Measurements from ENCODE around the gene SNX13.

The SNX13 gene

DNA sequence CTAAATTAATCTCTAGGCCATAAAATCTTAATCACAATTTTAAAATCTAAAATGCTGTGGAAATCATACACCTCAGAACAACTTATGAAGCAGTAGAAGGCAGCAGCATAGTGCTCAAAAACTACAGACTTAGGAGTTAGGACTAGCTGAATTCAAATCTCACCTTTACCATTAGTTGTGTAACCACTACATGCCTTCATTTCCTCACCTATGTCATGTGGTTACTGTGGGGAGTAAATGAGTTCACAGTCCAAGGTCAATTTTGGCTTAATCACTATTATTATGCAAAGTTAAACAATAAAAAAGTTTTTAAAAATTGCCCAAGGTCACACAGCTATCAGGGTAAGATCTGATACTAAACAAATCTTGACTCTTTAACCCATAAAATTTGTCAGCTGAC is 37.0 kb downstream of the SNX13 start:
- Histone ChIP-seq H3K9me3 (ENCODE audit: severe bottlenecking) (no peaks in the 10 kb centered on the region), H3K4me1 (ENCODE audit: insufficient read depth, poor library complexity, severe bottlenecking) (no peaks in the 10 kb centered on the region), H3K27me3 (ENCODE audit: insufficient read depth, poor library complexity, severe bottlenecking) (no peaks in the 10 kb centered on the region), H3K27ac (ENCODE audit: poor library complexity, severe bottlenecking) (no peak overlapping the region), H3K36me3 (ENCODE audit: low read depth) (no peaks in the 10 kb centered on the region), H3K4me3 (ENCODE audit: severe bottlenecking) (no peak overlapping the region)
- DNase-seq (ENCODE audit: low spot score) = no peak
- ATAC-seq (ENCODE audit: low read depth) = no peak
- TF ChIP-seq, protein P1, sequence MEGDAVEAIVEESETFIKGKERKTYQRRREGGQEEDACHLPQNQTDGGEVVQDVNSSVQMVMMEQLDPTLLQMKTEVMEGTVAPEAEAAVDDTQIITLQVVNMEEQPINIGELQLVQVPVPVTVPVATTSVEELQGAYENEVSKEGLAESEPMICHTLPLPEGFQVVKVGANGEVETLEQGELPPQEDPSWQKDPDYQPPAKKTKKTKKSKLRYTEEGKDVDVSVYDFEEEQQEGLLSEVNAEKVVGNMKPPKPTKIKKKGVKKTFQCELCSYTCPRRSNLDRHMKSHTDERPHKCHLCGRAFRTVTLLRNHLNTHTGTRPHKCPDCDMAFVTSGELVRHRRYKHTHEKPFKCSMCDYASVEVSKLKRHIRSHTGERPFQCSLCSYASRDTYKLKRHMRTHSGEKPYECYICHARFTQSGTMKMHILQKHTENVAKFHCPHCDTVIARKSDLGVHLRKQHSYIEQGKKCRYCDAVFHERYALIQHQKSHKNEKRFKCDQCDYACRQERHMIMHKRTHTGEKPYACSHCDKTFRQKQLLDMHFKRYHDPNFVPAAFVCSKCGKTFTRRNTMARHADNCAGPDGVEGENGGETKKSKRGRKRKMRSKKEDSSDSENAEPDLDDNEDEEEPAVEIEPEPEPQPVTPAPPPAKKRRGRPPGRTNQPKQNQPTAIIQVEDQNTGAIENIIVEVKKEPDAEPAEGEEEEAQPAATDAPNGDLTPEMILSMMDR (IDR thresholded peaks at IDR 0.05; ENCODE audit: poor library complexity, severe bottlenecking) = no peak

DNA sequence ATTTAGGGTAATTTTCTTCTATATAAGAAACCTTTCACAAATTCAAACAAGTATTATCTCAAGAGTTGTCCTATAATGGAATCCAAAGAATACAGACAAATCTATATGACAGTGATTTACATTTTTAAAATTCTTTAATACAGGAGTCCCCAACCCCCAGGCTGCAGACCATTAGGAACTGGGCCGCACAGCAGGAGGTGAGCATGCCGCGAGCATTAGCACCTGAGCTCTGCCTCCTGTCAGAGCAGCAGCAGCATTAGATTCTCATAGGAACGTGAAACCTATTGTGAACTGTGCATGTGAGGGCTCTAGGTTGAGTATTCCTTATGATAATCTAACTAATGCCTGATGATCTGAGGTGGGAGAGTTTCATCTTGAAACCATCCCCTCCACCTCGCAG is 37.7 kb downstream of the SNX13 start:
- no peaks in the 10 kb centered on the region for H3K9me3 ChIP-seq (ENCODE audit: severe bottlenecking)
- H3K27me3 ChIP-seq (ENCODE audit: insufficient read depth, poor library complexity, severe bottlenecking) = no peaks in the 10 kb centered on the region
- TF ChIP-seq, protein P1 (IDR thresholded peaks at IDR 0.05; ENCODE audit: poor library complexity, severe bottlenecking) = no peak
- H3K4me3 ChIP-seq (ENCODE audit: severe bottlenecking) = no peak overlapping the region
- no peak for ATAC-seq (ENCODE audit: low read depth)
- no peak overlapping the region for H3K27ac ChIP-seq (ENCODE audit: poor library complexity, severe bottlenecking)
- no peaks in the 10 kb centered on the region for H3K4me1 ChIP-seq (ENCODE audit: insufficient read depth, poor library complexity, severe bottlenecking)
- DNase-seq (ENCODE audit: low spot score) = no peak
- no peaks in the 10 kb centered on the region for H3K36me3 ChIP-seq (ENCODE audit: low read depth)

DNA sequence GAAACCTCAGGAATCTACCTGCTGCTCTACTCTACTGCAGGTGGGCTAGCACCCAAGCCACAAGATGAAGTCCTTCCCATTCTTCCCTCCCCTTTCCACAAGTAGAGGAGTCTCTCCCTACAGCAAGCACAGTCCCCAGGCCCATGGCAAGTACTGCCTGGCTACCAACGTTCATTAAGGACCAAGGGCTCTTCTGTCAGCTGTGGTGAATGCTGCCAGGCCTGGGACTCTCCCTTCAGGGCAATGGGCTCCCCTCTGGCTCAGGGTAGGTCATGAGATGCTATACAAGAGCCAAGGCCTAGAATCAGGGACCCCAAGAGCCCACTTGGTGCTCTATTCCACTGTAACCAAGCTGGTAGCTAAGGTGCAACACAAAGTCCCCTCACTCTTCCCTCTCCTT is 39.8 kb downstream of the SNX13 start:
- Histone ChIP-seq H3K27ac (ENCODE audit: poor library complexity, severe bottlenecking) (no peak overlapping the region), H3K27me3 (ENCODE audit: insufficient read depth, poor library complexity, severe bottlenecking) (no peaks in the 10 kb centered on the region), H3K4me1 (ENCODE audit: insufficient read depth, poor library complexity, severe bottlenecking) (no peaks in the 10 kb centered on the region), H3K4me3 (ENCODE audit: severe bottlenecking) (no peak overlapping the region), H3K9me3 (ENCODE audit: severe bottlenecking) (peaks cover 2% of the 10 kb centered on the region), H3K36me3 (ENCODE audit: low read depth) (peaks cover under 1% of the 10 kb centered on the region; the same call in 1 of the 2 replicates)
- DNase-seq (ENCODE audit: low spot score) (no peak), ATAC-seq (ENCODE audit: low read depth) (no peak)
- TF ChIP-seq, protein P1 (IDR thresholded peaks at IDR 0.05; ENCODE audit: poor library complexity, severe bottlenecking) = no peak

DNA sequence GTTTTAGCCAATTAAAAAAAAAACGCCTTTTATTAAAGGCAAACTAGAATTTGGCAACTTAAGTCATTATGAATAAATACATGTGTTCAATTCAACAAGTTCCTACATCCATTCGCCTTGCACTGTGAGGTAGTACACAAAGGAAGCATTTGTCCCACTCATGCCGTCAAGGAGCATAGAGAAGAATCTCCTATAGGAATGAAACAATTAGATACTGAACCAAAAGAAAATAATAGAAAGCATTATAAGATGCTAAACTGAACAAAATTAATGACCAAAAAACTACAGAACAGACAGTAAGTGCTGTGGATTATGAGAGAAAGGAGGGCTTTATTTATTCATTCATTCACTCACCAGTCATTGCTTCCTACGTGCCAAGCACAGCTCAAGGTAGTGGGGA is 42.2 kb downstream of the SNX13 start:
- Histone ChIP-seq H3K4me3 (ENCODE audit: severe bottlenecking) (no peak overlapping the region), H3K4me1 (ENCODE audit: insufficient read depth, poor library complexity, severe bottlenecking) (no peaks in the 10 kb centered on the region), H3K9me3 (ENCODE audit: severe bottlenecking) (peaks cover 5% of the 10 kb centered on the region), H3K27me3 (ENCODE audit: insufficient read depth, poor library complexity, severe bottlenecking) (no peaks in the 10 kb centered on the region), H3K36me3 (ENCODE audit: low read depth) (peaks cover 13% of the 10 kb centered on the region), H3K27ac (ENCODE audit: poor library complexity, severe bottlenecking) (no peak overlapping the region)
- TF ChIP-seq, protein P1 (IDR thresholded peaks at IDR 0.05; ENCODE audit: poor library complexity, severe bottlenecking) = no peak
- ATAC-seq (ENCODE audit: low read depth) (no peak), DNase-seq (ENCODE audit: low spot score) (no peak)

DNA sequence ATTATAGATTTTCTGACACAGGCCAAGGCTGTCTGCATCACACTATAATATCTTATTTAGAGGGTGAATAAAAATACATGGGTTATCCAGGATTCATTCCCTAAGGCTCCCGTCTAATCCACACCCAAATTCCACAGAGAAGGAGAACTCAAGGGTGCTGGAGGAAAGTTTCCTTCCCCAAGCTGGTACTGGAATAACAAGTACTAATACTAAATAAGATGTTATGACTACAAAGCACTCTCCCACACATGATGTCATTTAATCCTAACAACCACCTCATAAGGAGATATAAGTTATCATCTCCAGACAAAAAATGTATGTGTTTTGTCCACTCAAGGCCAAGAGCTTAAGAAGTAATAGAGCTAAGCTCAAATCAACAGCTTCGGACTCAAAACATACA is 53.0 kb downstream of the SNX13 start:
- Histone ChIP-seq H3K9me3 (ENCODE audit: severe bottlenecking) (no peaks in the 10 kb centered on the region), H3K36me3 (ENCODE audit: low read depth) (peaks cover 34% of the 10 kb centered on the region), H3K4me1 (ENCODE audit: insufficient read depth, poor library complexity, severe bottlenecking) (no peaks in the 10 kb centered on the region), H3K27me3 (ENCODE audit: insufficient read depth, poor library complexity, severe bottlenecking) (no peaks in the 10 kb centered on the region), H3K4me3 (ENCODE audit: severe bottlenecking) (no peak overlapping the region), H3K27ac (ENCODE audit: poor library complexity, severe bottlenecking) (no peak overlapping the region)
- ATAC-seq (ENCODE audit: low read depth) (no peak), DNase-seq (ENCODE audit: low spot score) (no peak)
- TF ChIP-seq, protein P1 (IDR thresholded peaks at IDR 0.05; ENCODE audit: poor library complexity, severe bottlenecking) = no peak
